WTC11 (cell line): ENCODE measurements around the gene OGFOD1. TPM values are rescaled to one million over a fixed set of nuclear protein-coding genes. Genes with fewer than 3 reads are reported as not detected.

Experiments used
- ATAC-seq: fragments of 200-7000 bp; cut with Tn5 transposase; 2 replicates; pipeline ENCODE4 v1.10.0; 2021; ENCODE audit warnings: mild to moderate bottlenecking, moderate library complexity
- CTCF ChIA-PET: fragments of 300-600 bp; sonication (Branson Sonifier 250); formaldehyde crosslinking; loops from one replicate; lab custom pipeline; 2021; ENCODE audit warnings: antibody characterized with exemption; lab: Charles Lee
- POLR2A ChIA-PET: fragments of 350-600 bp; sonication (Branson Sonifier 250); formaldehyde crosslinking; loops from one replicate; lab custom pipeline; 2021; ENCODE audit warnings: antibody characterized with exemption; lab: Charles Lee
- DNase-seq: peaks from one replicate; pipeline ENCODE4 v3.0.0; 2021; ENCODE audit warnings: low spot score
- H3K27ac Mint-ChIP-seq: 2 replicates; pipeline ENCODE4 v1.8.0; 2021; ENCODE audit warnings: mixed read lengths
- H3K27me3 Mint-ChIP-seq: 2 replicates; pipeline ENCODE4 v1.8.0; 2021; ENCODE audit warnings: low read depth, mild to moderate bottlenecking, moderate library complexity, mixed read lengths
- H3K36me3 Mint-ChIP-seq: 2 replicates; pipeline ENCODE4 v1.8.0; 2021; ENCODE audit warnings: mixed read lengths
- H3K4me1 Mint-ChIP-seq: 2 replicates; pipeline ENCODE4 v1.8.0; 2022; ENCODE audit warnings: mixed read lengths
- H3K4me3 Mint-ChIP-seq: 2 replicates; pipeline ENCODE4 v1.8.0; 2021; ENCODE audit warnings: mild to moderate bottlenecking, moderate library complexity, mixed read lengths
- H3K9me3 Mint-ChIP-seq: 2 replicates; pipeline ENCODE4 v1.8.0; 2021; ENCODE audit warnings: mixed read lengths
- ATF6 ChIP-seq: sonication (generic); formaldehyde crosslinking; IDR thresholded peaks from 2 replicates; pipeline ENCODE4 v1.8.1; 2023; ENCODE audit warnings: mild to moderate bottlenecking, missing genetic modification reagents
- ETV6 ChIP-seq: sonication (generic); formaldehyde crosslinking; IDR thresholded peaks from 2 replicates; pipeline ENCODE4 v1.8.1; 2022; ENCODE audit warnings: mild to moderate bottlenecking, missing genetic modification reagents
- FOXK1 ChIP-seq: sonication (generic); formaldehyde crosslinking; IDR thresholded peaks from 2 replicates; pipeline ENCODE4 v1.8.0; 2022; ENCODE audit warnings: mild to moderate bottlenecking, moderate library complexity, missing genetic modification reagents
- FOXP1 ChIP-seq: sonication (generic); formaldehyde crosslinking; IDR thresholded peaks from 2 replicates; pipeline ENCODE4 v1.8.0; 2022; ENCODE audit warnings: missing genetic modification reagents, mild to moderate bottlenecking, moderate library complexity, borderline replicate concordance
- FOXP4 ChIP-seq: sonication (generic); formaldehyde crosslinking; IDR thresholded peaks from 2 replicates; pipeline ENCODE4 v1.8.0; 2022; ENCODE audit warnings: mild to moderate bottlenecking, missing genetic modification reagents
- GTF2I ChIP-seq: fragments of 250-450 bp; sonication (Bioruptor Pico); conservative IDR thresholded peaks from 2 replicates; pipeline ENCODE4 v1.4.0; 2021; ENCODE audit warnings: mild to moderate bottlenecking
- HMGXB4 ChIP-seq: sonication (generic); formaldehyde crosslinking; IDR thresholded peaks from 2 replicates; pipeline ENCODE4 v1.8.1; 2023; ENCODE audit warnings: mild to moderate bottlenecking, moderate library complexity, missing genetic modification reagents
- MAX ChIP-seq: sonication (generic); formaldehyde crosslinking; IDR thresholded peaks from 2 replicates; pipeline ENCODE4 v1.8.0; 2022; ENCODE audit warnings: mild to moderate bottlenecking, missing genetic modification reagents
- MYBL2 ChIP-seq: sonication (generic); formaldehyde crosslinking; IDR thresholded peaks from 2 replicates; pipeline ENCODE4 v1.8.1; 2023; ENCODE audit warnings: mild to moderate bottlenecking, moderate library complexity, missing genetic modification reagents
- NFE2L1 ChIP-seq: sonication (generic); formaldehyde crosslinking; IDR thresholded peaks from 2 replicates; pipeline ENCODE4 v1.8.1; 2023; ENCODE audit warnings: missing genetic modification reagents
- NR3C1 ChIP-seq: sonication (generic); formaldehyde crosslinking; conservative IDR thresholded peaks from 2 replicates; pipeline ENCODE4 v1.8.1; 2023; ENCODE audit warnings: low read depth, mild to moderate bottlenecking, missing genetic modification reagents
- TEAD1 ChIP-seq: sonication (generic); formaldehyde crosslinking; IDR thresholded peaks from 2 replicates; pipeline ENCODE4 v1.8.0; 2022; ENCODE audit warnings: mild to moderate bottlenecking, missing genetic modification reagents
- ZNF281 ChIP-seq: sonication (generic); formaldehyde crosslinking; IDR thresholded peaks from 2 replicates; pipeline ENCODE4 v1.8.0; 2023; ENCODE audit warnings: mild to moderate bottlenecking, missing genetic modification reagents
- ZSCAN18 ChIP-seq: fragments of 250-450 bp; sonication (Bioruptor Pico); IDR thresholded peaks from 2 replicates; pipeline ENCODE4 v2.1.2; 2022; ENCODE audit warnings: mild to moderate bottlenecking, moderate library complexity
- total RNA-seq: library from RNA; stranded (reverse); gene quantifications from 3 replicates; pipeline ENCODE4 v1.2.3, GENCODE V29; 2021
- TF ChIP-seq, protein P1 (sequence below): sonication (generic); formaldehyde crosslinking; IDR thresholded peaks from 2 replicates; pipeline ENCODE4 v1.8.1; 2022; ENCODE audit warnings: low read depth, missing genetic modification reagents, borderline replicate concordance
- TF ChIP-seq, protein P2 (sequence below): fragments of 200-600 bp; IDR thresholded peaks from 2 replicates; pipeline ENCODE4 v1.8.0; 2022; ENCODE audit warnings: antibody characterized with exemption
- TF ChIP-seq, protein P3 (sequence below): sonication (generic); formaldehyde crosslinking; IDR thresholded peaks from 2 replicates; pipeline ENCODE4 v1.8.1; 2022; ENCODE audit warnings: missing genetic modification reagents, borderline replicate concordance

Gene OGFOD1
- total RNA-seq, 1 experiment from 2014 or later = 50.5 TPM

DNA sequence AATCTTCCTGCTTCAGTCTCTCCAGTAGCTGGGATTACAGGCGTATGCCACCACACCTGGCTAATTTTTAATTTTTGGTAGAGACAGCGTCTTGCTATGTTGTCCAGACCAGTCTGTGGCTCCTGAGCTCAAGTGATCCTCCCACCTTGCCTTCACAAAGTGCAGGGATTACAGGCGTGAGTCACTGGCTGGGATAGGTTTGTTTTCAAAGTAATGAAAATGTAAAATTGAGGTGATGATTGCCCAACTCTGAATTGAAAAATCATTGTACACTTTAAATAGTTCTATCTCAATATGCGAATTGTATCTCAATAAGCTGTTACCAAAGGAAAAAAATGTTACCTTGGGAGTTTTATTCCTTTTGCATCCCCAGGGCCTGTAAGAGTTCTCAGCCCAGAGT lies 24.8 kb upstream of the OGFOD1 start:
- CTCF ChIA-PET = no interaction called here

More for the DNA sequence above, 24.8 kb upstream of the OGFOD1 start:
- H3K27me3 Mint-ChIP-seq = peaks cover 14% of the 10 kb centered on the region
- peak overlapping the region; percentile 62 for H3K4me3 Mint-ChIP-seq
- TF ChIP-seq NFE2L1 (no peak), MAX (no peak), MYBL2 (CRISPR knock-in tag) (no peak), FOXK1 (CRISPR knock-in tag) (no peak), ZSCAN18 (CRISPR knock-in tag) (no peak), ETV6 (CRISPR knock-in tag) (no peak), TEAD1 (CRISPR knock-in tag) (no peak), FOXP1 (CRISPR knock-in tag) (no peak), NR3C1 (CRISPR knock-in tag) (no peak), FOXP4 (CRISPR knock-in tag) (no peak), GTF2I (no peak), HMGXB4 (CRISPR knock-in tag) (no peak), ATF6 (CRISPR knock-in tag) (no peak), ZNF281 (CRISPR knock-in tag) (no peak)
- TF ChIP-seq, protein P1, sequence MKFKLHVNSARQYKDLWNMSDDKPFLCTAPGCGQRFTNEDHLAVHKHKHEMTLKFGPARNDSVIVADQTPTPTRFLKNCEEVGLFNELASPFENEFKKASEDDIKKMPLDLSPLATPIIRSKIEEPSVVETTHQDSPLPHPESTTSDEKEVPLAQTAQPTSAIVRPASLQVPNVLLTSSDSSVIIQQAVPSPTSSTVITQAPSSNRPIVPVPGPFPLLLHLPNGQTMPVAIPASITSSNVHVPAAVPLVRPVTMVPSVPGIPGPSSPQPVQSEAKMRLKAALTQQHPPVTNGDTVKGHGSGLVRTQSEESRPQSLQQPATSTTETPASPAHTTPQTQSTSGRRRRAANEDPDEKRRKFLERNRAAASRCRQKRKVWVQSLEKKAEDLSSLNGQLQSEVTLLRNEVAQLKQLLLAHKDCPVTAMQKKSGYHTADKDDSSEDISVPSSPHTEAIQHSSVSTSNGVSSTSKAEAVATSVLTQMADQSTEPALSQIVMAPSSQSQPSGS (CRISPR knock-in tag) = no peak
- TF ChIP-seq, protein P2, sequence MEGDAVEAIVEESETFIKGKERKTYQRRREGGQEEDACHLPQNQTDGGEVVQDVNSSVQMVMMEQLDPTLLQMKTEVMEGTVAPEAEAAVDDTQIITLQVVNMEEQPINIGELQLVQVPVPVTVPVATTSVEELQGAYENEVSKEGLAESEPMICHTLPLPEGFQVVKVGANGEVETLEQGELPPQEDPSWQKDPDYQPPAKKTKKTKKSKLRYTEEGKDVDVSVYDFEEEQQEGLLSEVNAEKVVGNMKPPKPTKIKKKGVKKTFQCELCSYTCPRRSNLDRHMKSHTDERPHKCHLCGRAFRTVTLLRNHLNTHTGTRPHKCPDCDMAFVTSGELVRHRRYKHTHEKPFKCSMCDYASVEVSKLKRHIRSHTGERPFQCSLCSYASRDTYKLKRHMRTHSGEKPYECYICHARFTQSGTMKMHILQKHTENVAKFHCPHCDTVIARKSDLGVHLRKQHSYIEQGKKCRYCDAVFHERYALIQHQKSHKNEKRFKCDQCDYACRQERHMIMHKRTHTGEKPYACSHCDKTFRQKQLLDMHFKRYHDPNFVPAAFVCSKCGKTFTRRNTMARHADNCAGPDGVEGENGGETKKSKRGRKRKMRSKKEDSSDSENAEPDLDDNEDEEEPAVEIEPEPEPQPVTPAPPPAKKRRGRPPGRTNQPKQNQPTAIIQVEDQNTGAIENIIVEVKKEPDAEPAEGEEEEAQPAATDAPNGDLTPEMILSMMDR = no peak
- TF ChIP-seq, protein P3, sequence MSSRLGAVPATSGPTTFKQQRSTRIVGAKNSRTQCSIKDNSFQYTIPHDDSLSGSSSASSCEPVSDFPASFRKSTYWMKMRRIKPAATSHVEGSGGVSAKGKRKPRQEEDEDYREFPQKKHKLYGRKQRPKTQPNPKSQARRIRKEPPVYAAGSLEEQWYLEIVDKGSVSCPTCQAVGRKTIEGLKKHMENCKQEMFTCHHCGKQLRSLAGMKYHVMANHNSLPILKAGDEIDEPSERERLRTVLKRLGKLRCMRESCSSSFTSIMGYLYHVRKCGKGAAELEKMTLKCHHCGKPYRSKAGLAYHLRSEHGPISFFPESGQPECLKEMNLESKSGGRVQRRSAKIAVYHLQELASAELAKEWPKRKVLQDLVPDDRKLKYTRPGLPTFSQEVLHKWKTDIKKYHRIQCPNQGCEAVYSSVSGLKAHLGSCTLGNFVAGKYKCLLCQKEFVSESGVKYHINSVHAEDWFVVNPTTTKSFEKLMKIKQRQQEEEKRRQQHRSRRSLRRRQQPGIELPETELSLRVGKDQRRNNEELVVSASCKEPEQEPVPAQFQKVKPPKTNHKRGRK (CRISPR knock-in tag) = no peak
- H3K9me3 Mint-ChIP-seq = no peaks in the 10 kb centered on the region
- no peak for DNase-seq
- no peak for ATAC-seq
- peaks cover 9% of the 10 kb centered on the region; the same call in 1 of the 2 replicates for H3K36me3 Mint-ChIP-seq
- no peak overlapping the region for H3K27ac Mint-ChIP-seq
- peaks cover 32% of the 10 kb centered on the region for H3K4me1 Mint-ChIP-seq
- POLR2A ChIA-PET = no interaction called here
